GM19240 (cell line): ENCODE results near the gene FXYD5.

ENCODE experiments used
- DNase-seq: peaks from one replicate; pipeline ENCODE4 v3.0.0; 2011; ENCODE audit warnings: low spot score; ENCODE audit not compliant: insufficient read length

The FXYD5 gene

DNA sequence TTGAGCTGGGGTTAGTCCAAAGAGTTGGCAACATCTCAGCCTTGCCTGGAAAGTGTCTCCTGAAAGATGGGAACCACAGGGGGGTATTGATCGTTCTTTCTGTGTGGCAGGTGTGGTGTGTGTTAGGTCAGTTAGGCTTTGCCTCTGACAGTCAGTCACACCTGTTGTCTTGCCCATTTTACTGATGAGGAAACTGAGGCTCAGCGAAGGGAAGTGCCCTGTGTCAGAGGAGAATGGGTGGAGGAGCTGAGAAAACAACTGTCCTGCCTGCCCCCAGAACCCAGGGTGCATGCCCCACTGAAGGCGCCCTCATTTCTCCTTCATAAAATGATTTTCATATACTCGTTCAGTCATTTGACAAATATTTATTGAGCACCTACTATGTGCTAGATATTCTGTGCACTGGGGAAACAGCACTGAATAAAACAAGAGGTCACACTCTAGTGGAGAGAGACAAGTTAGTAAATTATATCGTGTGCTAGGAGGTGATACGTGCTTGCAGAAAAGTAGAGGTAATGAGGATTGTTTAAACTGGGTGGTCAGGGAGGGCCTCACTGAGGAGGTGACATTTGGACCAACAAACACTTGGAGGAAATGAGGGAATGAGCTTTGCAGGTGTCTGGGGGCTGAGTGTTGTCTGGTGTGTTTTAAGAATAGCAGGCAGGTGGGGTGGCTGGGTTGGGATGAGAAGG lies 1.6 kb downstream of the FXYD5 start:
- no peak for DNase-seq

DNA sequence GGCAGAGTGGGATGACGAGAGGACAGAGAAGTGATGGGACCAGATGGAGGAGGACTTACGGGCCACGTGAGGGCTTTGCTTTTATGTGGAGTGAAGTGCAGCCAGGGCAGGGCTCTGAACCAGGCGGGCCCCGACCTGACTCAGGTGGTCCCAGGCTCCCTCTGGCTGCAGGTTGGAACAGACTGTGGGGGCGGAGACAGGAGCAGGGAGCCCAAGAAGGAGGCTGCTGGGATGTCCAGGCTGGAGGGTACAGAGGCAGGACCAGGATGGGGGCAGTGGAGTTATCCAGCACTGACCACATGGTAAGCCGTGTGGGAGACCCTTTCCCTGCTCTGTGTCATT lies 2.1 kb downstream of the FXYD5 start:
- no peak for DNase-seq

DNA sequence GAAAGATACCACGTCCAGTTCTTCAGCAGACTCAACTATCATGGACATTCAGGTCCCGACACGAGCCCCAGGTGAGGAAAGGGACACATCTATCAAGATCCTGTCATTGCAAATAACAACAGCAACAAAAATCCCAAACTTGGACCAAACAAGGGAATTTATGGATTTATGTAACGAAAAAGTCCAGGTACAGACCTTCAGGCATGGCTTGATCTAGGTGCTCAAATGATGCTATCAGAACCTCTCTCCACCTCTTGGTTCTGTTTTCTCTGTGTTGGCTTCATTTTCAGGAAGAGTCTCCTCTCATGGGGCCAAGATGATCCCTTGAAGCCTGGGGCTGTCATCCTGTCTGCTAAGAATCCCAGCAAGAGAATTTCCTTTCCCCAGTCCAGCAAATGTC lies 2.9 kb downstream of the FXYD5 start:
- no peak for DNase-seq

DNA sequence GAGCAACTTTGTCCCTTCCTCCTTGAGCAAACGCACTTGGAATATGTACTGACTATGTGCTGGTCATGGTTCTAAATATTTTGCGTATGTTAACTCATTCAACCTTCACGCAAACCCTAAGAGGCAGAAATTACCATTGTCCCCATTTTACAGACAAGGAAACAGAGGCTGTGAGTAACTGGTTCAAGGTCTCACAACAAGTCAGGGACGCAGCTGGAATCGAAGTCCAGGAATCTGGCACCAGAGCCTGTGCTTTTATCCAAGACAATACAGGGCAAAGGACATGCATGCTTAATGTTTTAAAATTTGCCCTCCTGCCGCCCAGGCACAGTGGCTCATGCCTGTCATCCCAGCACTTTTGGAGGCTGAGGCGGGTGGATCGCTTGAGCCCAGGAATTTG lies 5.1 kb downstream of the FXYD5 start:
- DNase-seq = no peak

DNA sequence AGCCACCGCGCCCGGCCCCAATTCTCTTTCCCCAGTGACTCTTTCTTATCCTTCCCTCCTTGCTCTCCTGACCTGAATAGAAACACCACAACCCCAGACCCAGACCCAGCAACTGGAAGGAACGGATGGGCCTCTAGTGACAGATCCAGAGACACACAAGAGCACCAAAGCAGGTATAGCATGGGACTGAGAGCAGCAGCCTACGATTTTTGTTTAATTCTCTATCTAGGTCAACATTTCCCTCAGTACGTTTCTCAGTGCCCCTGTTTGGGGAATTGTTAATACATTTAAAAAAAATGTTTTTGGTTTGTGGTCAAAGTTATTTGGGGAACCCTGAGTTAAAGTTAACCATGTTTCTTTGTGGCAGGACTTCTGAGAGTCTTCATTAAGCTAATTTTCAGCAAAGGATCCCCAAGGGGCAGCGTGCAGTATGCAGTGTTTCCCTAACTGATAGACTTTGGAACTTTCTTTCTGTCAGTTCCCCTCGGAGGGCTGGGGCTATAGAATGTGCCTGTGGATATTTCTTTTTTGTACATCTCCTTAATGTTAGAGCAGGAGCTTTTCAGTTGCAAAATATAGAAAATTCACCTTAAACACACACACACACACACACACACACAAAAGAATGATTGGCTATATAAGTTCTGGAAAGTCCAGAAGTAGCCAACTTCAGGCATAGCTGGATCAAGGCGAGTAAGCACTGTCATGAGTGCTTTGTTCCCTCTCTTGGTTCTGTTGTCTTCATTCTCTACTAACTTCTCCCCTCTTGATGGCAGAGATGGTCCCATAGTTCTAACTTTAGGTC lies 6.3 kb downstream of the FXYD5 start:
- DNase-seq = no peak

DNA sequence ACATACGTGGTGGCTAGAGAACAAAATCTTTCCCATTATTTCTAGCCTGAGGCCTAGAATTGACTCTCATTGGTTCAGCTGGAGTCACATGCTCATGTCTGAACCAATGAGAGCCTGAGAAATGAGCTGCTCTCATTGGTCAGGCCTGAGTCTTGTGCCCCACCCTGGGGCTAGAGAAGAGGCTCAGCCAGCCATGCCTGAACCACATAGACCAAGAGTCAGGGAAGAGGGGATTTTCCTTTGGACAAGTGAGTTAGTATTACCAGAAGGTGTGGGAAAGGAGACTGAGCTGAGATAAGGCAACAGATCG lies 6.9 kb downstream of the FXYD5 start:
- DNase-seq = no peak

DNA sequence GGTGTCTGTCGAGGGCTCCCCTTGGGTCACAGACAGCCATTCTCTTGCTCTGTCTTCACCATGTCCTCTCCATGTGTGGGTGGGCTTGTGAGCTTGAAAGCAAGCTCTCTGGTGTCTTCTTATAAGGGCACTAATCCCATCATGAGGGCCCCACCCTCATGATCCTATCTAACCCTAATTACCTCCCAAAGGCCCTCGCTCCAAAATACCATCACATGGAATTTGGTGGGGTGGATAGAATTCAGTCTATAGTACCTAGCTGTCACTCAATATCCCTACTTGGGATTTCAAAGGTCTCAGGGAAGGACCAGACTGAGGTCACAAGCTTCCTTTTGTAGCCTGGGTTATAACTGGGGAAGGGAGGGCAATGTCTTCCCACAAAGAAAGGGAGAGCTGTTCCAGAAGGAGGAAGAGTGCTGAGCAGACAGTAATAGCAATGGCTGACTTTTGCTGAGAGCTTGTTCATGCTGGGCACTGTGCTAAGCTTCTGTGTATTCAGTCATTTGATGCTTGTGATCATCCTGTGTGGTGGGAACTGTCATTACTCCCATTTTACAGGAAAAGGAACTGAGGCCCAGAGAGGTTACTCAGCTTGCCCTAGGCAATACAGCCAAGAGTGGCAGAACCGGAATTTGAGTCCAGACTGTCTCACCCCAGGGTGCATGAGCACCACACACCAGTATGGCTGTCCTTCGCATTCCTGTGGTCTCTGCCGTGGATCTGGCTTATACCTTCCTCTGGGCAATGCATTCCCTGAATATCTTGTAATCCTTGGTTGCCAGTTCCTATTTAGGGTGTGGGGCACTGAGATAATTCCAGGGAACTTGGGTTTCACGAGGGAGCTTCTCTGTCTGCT lies 8.2 kb downstream of the FXYD5 start:
- no peak for DNase-seq

DNA sequence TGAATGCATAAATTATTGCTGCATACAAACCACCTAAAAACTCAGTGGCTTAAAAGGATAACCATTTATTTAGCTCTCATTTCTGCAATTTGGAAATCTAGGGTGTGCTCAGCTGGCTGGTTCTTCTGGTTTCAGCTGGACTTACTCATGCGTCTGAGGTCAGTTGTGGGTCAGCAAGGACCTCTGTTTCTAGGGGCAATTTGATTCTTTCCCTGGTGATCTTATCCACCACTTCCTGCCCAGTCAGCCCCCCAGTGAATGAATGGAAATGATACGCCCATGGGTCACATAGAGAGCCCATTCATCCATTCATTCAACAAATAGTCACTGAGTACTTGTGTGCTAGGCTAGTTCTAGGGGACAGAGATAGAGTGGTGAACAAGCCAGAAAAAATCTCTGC lies 9.9 kb downstream of the FXYD5 start:
- DNase-seq = no peak

DNA sequence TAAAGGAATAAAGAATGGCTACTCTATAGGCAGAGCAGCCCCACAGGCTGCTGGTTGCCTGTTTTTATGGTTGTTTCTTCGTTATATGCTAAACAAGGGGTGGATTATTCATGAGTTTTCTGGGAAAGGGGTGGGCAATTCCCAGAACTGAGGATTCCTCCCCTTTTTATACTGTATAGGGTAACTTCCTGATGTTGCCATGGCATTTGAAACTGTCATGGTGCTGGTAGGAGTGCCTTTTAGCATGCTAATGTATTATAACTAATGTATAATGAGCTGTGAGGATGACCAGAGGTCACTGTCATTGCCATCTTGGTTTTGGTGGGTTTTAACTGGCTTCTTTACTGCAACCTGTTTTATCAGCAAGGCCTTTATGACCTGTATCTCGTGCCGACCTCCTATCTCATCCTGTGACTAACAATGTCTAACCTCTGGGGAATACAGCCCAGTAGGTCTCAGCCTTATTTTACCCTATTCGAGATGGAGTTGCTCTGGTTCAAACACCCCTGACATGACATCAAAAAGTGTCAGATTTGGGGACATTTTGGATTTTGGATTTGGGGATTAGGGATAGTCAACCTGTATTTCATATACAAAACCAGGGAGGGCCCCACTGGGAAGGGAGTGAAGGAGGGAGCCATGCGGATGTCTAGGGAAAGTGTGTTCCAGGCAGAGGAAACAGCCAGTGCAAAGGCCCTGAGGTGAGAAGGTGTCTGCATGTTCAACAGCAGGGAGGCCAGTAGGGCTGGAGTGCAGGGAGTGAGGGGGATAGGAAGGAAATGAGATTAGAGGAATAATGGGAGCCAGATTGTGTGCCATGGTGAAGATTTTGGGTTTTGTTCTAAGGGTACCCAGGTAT lies 10.9 kb downstream of the FXYD5 start:
- DNase-seq = no peak

DNA sequence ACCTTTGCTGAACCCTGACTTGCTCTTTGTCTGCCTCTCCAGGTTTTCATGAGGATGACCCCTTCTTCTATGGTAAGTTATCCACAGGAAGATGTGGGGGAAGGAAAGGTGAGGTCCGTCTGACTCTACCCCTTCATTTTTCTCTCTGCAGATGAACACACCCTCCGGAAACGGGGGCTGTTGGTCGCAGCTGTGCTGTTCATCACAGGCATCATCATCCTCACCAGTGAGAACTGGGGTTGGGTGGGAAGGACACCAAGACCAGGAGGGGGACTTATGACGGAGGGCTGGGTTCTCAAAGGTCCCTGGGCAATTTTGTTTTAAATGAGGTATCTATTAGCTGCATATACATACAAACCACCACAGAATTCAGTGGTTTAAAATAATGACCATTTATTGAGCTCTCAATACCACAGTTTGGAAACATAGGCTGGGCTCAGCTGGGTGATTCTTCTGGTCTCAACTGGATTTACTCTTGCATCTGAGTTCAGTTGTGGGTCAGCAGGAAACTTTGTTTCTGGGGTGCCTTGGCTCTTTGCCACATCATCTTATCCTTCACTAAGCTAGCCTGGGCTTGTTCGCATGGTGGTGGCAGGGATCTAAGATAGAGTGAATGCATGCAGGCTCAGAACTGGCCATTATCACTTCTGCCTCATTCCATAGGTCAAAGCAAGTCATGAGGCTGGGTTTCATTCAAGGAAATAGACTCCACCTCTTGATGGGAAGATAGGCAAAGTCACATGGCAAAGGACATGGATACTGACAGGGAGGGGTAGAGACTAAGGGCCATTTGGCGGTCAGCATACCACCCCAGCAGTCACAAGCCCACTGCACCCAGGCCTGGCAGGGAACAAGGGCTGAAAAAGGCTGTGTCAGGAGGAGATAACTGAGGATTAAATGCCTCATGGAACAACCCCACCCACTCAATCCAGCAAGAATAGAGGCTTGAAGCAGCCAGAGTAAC lies 11.8 kb downstream of the FXYD5 start:
- no peak for DNase-seq

DNA sequence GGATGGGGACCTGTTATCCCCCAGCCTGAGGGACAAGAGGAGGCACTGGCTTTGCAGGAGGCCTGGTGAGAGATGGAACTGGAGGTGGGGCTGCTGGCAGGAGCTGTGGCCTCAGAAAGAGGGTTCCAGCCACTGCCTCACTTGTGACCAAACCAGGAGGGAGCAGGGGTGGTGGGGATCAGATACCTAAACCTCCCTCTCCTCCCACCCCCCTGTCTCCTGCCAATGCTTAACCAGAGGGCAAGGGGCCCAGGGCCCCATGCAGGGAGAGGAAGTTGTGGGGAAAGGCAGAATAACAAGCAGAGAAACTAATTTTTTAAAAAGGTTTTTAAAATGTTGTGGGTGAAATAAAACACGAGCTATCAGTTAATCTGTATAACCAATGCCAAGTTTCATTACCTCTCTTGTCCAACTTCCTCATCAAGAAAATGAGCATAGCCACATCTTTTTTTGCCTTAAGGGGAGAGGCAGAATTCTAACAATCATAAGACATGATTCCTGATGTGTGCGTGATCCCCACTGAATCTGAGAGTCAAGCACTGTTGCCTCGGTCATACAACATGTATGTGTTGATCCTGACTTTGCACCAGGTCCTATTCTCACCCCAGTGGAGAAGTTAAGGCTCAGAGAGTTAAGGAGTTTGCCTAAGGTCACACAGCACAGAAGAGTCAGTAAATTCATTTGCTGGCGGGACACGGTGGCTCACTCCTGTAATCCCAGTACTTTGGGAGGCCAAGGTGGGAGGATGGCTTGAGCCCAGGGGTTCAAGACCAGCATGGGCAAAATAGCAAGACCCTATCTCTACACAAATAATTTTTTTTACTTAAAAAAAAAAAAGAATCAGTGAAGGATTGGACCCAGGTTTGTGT lies 12.9 kb downstream of the FXYD5 start:
- no peak for DNase-seq

DNA sequence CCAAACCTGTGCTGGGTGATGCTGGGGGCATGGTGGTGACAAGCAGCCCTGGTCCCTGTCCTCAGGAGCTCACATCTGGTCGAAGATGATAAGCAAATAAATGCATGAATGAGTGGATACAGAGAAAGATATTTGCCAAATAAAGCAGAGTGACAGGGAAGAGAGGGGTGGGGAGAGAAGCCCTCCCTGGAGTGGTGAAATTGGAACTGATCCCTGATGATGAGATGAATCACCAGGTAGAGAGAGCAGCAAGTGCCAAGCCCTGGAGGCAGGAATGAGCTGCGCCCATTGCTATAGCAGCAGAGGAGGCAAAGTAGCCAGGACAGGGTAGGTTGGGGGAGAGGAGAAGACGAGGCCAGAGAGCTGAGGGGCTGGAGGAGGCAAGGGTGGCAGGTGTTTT lies 13.7 kb downstream of the FXYD5 start:
- DNase-seq = no peak

DNA sequence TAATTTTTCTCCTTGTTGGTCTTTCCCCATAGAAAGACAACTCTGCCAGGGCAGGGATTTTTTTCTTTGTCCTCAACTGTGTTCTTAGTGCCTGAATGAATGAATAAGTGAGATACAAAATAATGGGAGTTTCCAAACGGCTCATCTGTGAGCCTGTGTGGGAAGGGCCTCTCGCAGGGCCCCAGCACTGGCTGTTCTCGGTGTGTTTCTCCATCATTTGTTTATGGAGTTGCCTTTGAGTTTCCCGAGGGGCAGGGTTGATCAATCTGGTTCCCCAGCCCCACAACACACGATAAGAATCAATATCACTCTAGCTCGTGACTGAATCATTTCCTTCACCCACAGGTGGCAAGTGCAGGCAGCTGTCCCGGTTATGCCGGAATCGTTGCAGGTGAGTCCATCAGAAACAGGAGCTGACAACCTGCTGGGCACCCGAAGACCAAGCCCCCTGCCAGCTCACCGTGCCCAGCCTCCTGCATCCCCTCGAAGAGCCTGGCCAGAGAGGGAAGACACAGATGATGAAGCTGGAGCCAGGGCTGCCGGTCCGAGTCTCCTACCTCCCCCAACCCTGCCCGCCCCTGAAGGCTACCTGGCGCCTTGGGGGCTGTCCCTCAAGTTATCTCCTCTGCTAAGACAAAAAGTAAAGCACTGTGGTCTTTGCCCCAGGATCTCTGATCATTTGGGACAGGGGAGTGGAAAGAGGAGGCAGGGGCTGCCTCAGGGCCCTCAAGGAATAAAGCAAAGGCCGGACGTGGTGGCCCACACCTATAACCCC lies 14.9 kb downstream of the FXYD5 start:
- DNase-seq = no peak

DNA sequence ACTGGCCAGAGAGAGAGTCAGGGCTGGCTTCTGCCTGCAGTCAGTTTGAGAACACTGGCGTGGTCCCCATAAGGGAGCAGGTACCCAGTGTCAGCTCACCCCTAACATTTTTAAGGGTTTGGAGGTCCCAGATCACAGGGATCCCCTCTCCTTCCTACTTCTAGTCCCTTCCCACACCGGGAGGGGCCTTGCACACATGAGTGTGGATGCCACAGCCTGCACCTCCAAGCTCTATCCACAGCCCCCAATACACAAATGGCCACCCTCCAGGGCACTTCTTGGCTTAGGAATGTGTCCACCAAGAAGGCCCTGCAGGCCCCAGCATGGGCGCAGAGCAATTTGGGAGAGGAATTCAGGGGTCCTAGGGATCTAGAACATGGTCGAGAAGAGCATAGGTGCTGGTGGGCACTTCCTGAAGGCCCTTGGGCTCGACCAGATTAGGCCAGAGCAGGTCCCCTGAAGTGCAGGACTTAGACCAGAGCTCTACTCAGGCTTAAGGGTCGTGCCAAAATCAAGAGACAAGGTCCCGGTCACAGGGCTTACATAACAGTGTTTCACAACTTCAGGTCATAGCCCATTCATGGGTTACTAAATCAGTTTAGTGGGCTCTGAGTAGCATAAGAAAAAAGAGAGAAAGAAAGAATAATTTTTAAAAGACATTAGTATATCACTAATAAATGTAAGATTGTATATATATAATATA lies 16.0 kb downstream of the FXYD5 start:
- DNase-seq = no peak

DNA sequence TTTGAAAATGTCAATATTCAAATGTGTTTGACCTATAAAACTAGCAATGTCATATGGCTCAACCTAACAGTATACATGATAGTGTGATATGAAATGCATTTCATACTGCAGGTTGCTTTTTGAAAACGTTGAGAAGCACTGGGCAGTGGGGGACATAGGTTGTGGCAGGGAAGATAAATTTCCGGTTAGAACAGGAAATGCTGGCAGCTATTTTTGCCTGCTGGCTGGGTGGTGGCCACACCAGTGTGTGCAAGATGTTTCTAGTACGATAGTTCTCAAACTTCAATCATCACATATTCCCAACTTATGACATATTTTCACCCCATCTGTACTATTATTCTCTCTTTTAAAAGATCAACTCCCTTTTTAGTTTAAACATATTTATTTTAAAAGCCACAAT lies 17.2 kb downstream of the FXYD5 start:
- no peak for DNase-seq

DNA sequence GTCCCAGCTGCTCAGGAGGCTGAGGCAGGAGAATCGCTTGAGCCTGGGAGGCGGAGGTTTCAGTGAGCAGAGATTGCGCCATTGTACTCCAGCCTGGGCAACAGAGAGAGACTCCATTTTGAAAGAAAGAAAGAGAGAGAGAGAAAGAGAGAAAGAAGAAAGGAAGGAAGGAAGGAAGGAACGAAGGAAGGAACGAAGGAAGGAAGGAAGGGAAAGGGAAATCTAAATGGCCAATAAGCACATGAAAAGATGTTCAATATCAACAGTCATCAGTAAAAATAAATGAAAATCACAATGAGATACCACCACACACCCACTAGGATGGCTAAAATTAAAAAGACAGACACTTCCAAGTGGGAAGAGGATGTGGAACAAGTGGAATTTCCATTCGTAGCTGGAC lies 19.7 kb downstream of the FXYD5 start:
- no peak for DNase-seq

DNA sequence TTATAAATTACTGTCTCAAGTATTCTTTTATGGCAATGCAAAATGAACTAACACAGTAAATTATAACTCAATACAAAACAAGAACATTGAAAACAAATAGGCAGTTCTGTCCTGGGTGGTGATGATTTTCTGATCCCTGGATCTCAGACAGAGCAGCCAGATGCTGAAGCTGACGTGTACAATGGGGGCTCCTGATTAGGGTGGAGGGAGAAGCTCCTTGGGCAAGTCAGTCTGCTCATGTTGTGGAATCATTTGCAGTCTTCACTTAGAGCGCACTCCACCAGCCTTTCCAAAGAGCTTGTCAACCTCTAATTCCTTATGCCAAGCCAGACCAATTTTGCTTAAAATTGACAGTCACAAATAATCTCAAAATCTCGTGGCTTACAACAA lies 21.6 kb downstream of the FXYD5 start:
- DNase-seq = no peak
